GM21528 (cell line): ENCODE data around the gene CFAP410.

Source experiments
- ATAC-seq: cut with Tn5 transposase; IDR thresholded peaks from one replicate; pipeline ENCODE4 v1.9.1; 2021; ENCODE audit warnings: mild to moderate bottlenecking, moderate library complexity; ENCODE audit not compliant: unreplicated experiment, low FRiP score

CFAP410 gene

DNA sequence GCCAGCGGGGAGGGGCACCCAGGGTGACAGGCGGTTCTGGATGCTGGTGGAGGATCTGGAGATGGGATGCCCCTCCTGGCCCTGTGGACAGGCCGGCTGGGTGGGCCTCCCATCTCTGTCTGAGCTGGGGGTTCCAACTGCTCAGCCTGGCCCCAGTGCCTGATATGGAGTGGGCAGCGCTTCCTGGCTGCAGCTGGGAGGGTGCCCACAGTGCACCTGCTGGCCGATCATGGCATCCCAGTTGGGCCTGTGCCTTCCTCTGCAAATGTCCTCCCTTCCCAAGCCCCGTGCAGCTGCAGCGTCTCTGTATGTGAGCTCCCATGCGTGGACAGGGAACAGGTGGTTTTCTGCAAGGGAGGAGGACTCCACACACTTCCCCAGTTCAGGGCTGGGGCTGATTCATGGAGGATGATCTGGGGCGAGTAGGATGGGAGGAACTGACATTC, 37.2 kb downstream of the CFAP410 start:
- no peak for ATAC-seq

DNA sequence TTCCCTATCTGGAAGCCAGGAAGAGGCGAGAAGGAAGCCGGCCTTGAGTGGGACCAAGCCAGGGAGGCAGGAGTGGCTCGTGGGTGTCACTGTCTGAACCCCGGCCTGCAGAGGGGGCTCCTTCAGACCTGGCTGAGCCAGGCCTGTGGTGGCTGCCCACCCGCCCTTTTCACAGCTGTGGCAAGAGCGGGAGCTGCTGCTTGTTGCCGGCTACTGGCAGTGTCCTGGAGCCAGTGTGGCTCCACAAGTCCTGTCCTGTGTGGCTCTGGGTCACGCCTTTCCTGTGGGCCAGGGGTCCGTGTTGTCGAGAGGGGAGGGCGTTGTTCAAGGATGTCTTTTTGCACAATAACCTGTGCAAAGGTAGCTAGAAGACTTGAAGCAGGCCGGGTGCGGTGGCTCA, 38.0 kb downstream of the CFAP410 start:
- ATAC-seq = no peak

DNA sequence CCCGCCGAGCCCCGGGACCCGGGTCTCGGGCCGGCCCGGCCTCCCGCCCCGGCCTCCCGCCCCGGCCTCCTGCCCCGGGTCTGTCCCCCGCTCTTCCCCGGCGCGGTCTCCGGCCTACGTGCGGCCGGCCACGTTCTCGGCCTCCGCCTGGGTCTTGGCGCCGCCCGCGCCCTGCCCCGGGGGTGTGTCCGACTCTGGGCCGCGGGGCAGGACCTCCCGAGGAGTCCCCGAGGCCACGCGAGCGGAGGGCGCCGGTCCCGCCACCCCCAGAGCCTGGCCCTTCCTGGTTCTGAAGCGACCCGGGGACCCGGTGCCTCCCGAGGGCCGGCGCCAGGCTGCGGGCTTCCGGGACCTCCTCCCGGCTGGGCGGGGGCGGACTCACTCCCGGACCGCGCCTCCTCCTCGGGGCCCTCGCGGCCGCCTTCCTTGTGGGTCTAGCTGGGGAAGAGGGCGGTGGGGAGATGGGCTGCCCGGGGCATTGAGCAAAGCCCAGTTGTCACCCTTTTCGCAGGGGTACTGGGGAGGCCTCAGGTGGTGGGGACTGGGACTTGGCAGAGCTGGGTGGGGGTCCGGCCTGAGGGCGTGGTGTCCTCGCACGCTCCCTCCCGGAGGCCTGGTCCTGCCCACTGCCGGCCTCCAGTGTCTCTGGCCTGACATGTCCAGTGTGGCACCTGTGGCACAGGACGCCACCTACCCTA, 38.8 kb downstream of the CFAP410 start:
- ATAC-seq = peak; percentile 38

DNA sequence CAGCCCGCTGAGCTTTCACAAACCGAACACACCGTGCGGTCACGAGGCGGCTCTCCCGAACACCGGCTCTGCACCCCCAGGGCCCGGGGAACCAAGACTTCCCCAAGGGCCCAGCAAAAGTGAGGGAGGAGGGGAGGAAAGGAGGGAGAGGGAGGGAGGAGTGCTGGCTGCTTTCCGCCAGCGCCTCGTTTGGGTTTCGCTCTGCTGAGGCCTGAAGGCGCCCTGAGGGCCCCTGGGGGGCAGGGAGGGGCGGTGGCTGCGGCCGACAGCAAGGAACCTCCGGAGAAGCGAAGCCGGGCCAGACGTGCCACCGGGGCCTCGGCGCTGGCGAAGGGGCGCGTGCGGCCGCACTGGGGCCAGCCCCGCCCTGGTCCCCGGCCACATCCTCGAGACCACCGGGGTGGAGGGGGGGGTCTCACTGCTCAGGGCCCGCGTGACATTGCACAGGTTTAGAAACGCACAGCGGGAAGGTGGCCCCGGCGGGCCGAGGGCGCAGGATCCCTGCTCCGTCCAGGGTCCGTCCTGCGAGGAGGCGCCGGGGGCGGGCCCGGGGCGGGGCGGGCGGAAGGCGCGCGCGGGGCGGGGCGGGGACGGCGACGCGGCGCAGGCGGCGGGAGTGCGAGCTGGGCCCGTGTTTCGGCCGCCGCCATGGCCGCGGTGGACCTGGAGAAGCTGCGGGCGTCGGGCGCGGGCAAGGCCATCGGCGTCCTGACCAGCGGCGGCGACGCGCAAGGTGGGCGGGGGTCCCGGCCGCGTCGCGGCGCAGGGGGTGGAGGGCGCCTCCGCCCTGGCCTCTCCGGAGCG, 39.5 kb downstream of the CFAP410 start, which contains the start of gene PFKL:
Gene PFKL (plus strand): TSS at position 596 of the 804 bp plus-strand sequence. CDS start 53 bp downstream, at position 649.
- peak; percentile 59 for ATAC-seq

- ATAC-seq = no peak
Measured at GRCh38 chr21:44299085-44299457, 40.1 kb downstream of the CFAP410 start.

DNA sequence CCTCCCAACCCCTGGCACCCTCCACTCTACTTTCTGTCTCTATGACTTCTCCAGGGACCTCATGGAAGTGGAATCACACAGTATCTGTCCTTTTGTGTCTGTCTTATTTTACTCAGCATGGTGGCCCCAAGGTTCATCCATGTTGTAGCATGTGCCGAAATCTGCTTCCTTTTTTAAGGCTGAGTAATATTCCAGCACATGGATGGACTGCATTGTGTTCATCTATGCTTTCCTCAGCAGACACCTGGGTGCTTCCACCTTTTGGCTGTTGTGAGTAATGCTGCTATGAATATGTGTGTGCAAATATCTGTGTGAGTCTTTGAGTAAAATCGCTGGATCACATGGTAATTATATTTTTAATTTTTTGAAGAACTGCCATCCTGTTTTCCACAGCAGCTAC, 40.9 kb downstream of the CFAP410 start:
- no peak for ATAC-seq

GRCh38 chr21:44297525-44298290, 41.5 kb downstream of the CFAP410 start:
- no peak for ATAC-seq

DNA sequence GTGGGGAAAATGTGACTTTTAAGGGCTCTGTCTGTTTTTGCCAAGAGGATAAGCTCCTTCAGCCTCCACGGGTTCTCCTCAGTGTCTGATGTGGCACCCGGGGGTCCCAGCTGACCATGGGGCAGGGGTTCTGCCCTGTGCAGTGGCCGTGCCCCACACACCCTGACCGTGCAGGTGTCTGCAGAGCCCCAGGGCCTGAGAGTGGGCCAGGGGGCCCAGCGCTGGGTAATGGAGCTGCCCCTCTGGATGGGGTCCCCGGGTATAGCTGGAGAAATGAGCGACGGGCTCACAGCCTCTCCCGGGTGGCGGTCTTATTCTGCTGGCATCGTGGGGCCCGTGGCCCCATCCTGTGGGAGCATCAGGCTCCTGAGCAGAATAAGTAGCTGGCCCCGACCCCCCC, 42.3 kb downstream of the CFAP410 start:
- no peak for ATAC-seq

DNA sequence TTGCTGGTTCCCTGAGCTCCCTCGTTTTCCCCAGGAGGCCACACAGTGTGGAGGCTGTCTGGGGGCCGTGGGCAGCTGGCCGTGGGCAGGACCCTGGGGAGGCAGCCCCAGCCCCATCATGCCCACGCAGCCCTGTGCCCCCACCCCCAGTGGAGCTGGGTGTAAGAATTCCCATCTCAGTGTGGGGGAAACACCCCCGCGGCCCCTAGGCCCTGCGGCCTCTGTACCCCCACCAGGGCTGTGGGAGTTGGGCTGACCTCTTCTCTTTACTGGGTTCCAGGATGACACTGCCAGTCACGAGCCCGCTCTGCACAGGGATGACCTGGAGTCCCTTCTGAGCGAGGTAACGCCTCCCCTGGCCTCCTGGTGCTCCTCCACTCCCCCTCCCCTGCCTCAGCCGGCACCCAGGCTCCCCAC, 43.1 kb downstream of the CFAP410 start:
- no peak for ATAC-seq

DNA sequence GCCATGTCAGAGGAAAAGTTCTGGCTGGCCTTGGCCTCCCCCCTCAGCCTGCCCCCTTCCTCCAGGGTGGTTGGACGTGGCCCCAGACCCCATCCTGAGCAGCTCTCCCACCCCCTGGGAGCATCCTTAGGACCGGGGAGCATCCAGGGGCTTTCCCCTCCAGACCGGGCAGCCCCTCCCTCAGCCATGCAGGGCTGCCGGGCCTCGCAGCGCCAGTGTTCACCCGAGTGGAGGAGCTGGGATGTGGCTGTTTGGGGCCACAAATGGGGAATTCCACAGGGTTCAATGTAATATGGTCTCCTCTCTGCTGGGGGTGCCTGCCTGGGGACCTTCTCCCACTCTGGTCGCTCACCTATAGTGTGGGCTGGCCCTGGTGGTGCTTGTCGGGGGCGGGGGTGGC, 43.5 kb downstream of the CFAP410 start:
- no peak for ATAC-seq

DNA sequence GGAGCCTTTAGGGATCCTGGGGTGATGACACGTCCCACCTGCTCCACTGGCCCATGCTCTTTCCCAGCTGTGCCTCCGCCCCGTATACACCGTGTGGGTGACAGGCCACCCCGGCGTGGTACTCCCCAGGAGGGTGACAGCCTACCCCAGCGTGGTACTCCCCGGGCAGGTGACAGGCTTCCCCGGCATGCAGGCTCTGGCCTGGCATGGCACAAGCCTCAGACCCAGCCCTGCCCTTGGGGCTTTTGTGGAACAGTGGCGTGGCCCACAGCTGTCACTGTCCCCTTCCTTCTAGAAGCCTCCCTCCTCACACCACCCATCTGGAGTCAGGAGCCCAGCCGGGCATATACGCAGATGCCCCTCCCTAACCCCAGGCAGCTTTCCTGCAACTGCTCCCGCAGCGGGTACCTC, 44.0 kb downstream of the CFAP410 start:
- ATAC-seq = no peak

GRCh38 chr21:44294391-44295162, 44.6 kb downstream of the CFAP410 start:
- ATAC-seq = no peak

DNA sequence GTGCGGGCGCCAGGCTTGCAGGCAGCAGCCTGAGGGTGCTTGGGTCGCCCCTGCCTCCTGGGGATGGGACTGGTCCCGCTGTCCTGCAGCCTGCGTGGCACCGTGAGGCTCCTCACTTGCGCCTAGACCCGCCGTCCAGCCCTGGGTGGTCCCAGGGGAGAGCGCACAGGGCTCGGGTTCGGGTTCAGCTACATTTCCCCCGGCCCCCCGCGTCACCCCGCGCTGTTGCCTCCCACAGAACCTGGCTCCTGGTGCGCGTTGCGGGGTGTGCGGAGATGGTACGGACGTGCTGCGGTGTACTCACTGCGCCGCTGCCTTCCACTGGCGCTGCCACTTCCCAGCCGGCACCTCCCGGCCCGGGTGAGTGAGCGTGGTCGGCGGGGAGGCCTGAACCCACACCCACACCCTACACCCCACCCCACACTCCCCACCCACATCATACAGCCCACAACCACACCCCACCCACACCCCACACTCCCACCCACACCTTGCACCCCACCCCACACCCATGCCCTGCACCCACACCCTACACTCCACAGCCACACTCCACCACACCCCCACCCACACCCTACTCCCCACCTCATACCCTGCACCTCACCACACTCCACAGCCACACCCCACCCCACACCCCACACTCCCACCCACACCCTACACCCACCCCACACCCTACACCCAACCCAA, 45.5 kb downstream of the CFAP410 start:
- no peak for ATAC-seq

DNA sequence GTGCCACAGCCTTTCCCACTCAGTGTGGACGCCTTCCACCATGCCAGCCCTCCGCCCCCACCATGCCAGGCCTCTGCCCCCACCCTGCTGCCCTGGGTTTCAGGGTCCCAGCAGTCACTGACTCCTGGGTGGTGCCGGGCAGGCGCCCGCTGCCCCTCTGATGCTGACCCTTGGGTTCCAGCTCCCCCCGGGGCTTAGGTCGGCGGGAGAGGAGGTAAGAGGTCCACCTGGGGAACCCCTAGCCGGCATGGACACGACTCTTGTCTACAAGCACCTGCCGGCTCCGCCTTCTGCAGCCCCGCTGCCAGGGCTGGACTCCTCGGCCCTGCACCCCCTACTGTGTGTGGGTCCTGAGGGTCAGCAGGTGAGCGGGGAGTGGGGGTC, 46.4 kb downstream of the CFAP410 start:
- ATAC-seq = no peak

DNA sequence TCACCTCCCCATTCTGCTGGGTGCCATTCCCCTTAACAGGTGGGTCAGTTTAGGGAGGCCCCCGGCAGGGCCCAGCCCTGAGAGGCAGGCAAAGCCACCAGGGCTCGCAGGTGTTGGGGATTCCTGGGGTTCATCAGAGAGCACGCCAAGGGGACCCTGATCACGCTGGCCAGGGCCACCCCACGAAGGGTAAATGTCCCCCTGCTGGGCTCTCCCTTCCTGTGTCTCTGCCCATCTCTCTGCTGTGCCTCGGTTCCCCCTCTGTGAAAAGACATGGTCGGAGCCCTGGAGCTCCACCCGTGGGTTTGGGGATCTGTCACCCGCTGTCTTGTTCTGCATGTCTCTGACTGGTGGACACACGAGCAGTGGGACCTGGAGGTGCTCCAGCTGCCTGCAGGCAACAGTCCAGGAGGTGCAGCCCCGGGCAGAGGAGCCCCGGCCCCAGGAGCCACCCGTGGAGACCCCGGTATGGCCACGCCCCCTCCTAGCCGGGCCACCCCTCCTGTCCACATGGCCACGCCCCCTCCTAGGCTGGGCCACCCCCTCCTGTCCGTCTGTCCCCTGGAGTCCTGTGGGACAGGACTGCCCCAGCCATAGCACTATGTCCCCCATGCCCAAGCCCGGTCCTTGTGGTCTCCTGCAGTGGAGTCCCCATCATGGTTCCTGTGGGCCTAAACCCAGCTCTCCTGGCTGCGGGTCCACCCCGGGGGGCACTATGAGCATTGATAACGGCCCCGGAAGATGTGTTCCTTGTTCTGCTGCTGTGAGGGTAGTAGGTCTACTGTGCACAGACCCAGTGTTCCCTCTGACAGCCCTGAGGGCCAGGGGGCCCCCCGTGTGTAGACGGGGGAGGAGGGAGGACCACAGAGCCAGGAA, 47.0 kb downstream of the CFAP410 start:
- ATAC-seq = no peak

GRCh38 chr21:44291078-44291935, 47.9 kb downstream of the CFAP410 start:
- no peak for ATAC-seq

DNA sequence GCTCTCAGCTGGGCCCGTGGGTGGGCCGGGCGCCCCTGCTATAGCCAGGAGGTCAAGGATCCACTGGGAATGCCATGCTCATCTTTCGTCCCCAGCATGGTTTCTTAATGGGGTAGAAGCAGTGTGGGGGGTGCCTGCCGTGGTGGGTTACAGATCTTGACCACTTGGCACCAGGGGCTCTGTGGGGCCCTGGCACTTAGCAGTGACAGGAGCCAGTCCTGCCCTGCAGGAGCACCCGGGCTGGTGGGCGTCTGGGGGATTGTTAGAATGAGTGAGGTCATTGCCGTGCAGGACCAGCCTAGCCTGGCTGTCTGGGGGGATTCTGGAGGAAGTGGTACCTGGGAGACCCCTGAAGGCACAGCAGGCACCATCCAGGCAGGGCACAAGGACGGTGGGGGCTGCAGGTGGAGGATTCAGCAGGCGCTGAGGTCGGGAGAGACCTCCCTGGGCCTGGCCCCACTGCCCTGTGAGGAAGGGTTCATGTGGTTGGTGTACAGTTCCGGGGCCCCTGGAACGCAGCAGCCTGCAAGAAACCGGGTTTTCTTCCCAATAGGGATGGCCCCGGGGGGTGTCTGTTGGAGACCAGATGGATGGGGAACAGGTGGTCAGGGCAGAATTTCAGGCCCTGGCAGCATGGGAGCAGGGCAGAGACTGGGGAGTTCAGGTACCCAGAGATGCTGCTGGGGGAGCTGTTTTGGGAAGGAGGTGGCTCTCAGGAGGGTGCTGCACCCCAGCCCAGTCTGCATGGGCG, 48.7 kb downstream of the CFAP410 start:
- ATAC-seq = no peak
